Left kidney (tissue), 2 donors: ENCODE data around the gene CAMTA1. TPM values are rescaled to one million over a fixed set of nuclear protein-coding genes. Genes with fewer than 3 reads are reported as not detected.
A peak's percentile ranks its signal among the peaks of the same experiment; 100 is the strongest.
"Not testable (repeated sequence)": the region's sequence is repeated elsewhere in the genome, so short reads cannot be mapped to it uniquely, and the experiment has no call there.

ENCODE experiments used
- DNase-seq: peaks from one replicate; pipeline ENCODE4 v3.0.0-alpha.2; 2013
- polyA plus RNA-seq: library from polyadenylated mRNA; unstranded; fragments of 120-200 nt; gene quantifications from one replicate; pipeline ENCODE4 v1.2.1, GENCODE V29; 2013; ENCODE audit not compliant: insufficient read length

The CAMTA1 gene
- polyA plus RNA-seq, 1 donor, result 88.8 TPM

GRCh38 chr1:7677815-7678214 lies 892.6 kb downstream of the CAMTA1 start:
- no peak for DNase-seq

GRCh38 chr1:7678491-7679158 lies 893.4 kb downstream of the CAMTA1 start:
- DNase-seq, result no peak

- no peak for DNase-seq
Observed at GRCh38 chr1:7679159-7679872, 894.1 kb downstream of the CAMTA1 start.

- DNase-seq, result no peak
Observed at GRCh38 chr1:7679873-7680206, 894.6 kb downstream of the CAMTA1 start.

- peak; percentile 68 for DNase-seq
Observed at GRCh38 chr1:7680207-7680954, 895.1 kb downstream of the CAMTA1 start.

- DNase-seq, result no peak
Observed at GRCh38 chr1:7680955-7681268, 895.7 kb downstream of the CAMTA1 start.

- no peak for DNase-seq
Observed at GRCh38 chr1:7681401-7681800, 896.1 kb downstream of the CAMTA1 start.

GRCh38 chr1:7683521-7683920 lies 898.3 kb downstream of the CAMTA1 start:
- no peak for DNase-seq

- DNase-seq, result no peak
Observed at GRCh38 chr1:7684132-7684531, 898.9 kb downstream of the CAMTA1 start.

GRCh38 chr1:7684861-7685635 lies 899.8 kb downstream of the CAMTA1 start:
- DNase-seq, result no peak

- no peak for DNase-seq
Observed at GRCh38 chr1:7686301-7686850, 901.1 kb downstream of the CAMTA1 start.

GRCh38 chr1:7687411-7687810 lies 902.2 kb downstream of the CAMTA1 start:
- no peak for DNase-seq

GRCh38 chr1:7688659-7689058 lies 903.4 kb downstream of the CAMTA1 start:
- DNase-seq, result no peak

- not testable (repeated sequence) for DNase-seq
Observed at GRCh38 chr1:7689307-7689706, 904.1 kb downstream of the CAMTA1 start.

GRCh38 chr1:7690076-7690475 lies 904.8 kb downstream of the CAMTA1 start:
- no peak for DNase-seq

- DNase-seq, result no peak
Observed at GRCh38 chr1:7690496-7691182, 905.4 kb downstream of the CAMTA1 start.

- no peak for DNase-seq
Observed at GRCh38 chr1:7691576-7691975, 906.3 kb downstream of the CAMTA1 start.

- DNase-seq, result no peak
Observed at GRCh38 chr1:7692005-7692404, 906.8 kb downstream of the CAMTA1 start.

GRCh38 chr1:7693037-7693436 lies 907.8 kb downstream of the CAMTA1 start:
- DNase-seq, result not testable (repeated sequence)

- no peak for DNase-seq
Observed at GRCh38 chr1:7693662-7694061, 908.4 kb downstream of the CAMTA1 start.

GRCh38 chr1:7694600-7695496 lies 909.6 kb downstream of the CAMTA1 start:
- no peak for DNase-seq
